ENCODE data around the gene FYB1.

GRCh38 chr5:39192450-39193160, 26.8 kb downstream of the FYB1 start:
- TF ChIP-seq, protein P1, sequence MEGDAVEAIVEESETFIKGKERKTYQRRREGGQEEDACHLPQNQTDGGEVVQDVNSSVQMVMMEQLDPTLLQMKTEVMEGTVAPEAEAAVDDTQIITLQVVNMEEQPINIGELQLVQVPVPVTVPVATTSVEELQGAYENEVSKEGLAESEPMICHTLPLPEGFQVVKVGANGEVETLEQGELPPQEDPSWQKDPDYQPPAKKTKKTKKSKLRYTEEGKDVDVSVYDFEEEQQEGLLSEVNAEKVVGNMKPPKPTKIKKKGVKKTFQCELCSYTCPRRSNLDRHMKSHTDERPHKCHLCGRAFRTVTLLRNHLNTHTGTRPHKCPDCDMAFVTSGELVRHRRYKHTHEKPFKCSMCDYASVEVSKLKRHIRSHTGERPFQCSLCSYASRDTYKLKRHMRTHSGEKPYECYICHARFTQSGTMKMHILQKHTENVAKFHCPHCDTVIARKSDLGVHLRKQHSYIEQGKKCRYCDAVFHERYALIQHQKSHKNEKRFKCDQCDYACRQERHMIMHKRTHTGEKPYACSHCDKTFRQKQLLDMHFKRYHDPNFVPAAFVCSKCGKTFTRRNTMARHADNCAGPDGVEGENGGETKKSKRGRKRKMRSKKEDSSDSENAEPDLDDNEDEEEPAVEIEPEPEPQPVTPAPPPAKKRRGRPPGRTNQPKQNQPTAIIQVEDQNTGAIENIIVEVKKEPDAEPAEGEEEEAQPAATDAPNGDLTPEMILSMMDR (IDR thresholded peaks at IDR 0.05) = no peak
- no peak for TF ChIP-seq POLR2A (IDR thresholded peaks at IDR 0.05)
- TF ChIP-seq POLR2AphosphoS5 (IDR thresholded peaks at IDR 0.05) = no peak
- TF ChIP-seq EP300 (IDR thresholded peaks at IDR 0.05) = no peak

Data from stomach (tissue), 4 donors.